Measurements from ENCODE around the gene FERMT1.
"Not testable (repeated sequence)": the region's sequence is repeated elsewhere in the genome, so short reads cannot be mapped to it uniquely, and the experiment has no call there.

The FERMT1 gene

GRCh38 chr20:6067763-6068318 lies 55.0 kb downstream of the FERMT1 start:
- no peak for DNase-seq

GRCh38 chr20:6066582-6066981 lies 56.2 kb downstream of the FERMT1 start:
- DNase-seq, result no peak

DNA sequence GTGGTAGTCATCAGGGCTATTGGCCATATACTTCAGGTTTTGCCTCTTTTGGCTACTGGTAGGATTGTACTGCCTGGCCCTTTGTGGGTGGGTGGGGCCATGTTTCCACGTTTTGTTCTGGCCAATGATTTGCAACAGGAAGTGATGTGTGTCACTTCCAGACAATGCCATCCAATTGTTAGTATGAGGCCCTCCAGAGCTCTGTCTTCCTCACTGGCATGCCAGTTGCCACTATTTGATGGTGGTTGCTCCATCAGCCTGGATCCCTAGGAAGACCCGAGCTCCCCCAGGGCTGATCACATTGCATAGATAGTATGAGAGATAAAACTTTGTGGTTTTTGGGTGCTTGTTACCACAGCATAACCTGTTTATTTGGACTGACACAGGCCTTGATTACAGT lies 61.3 kb downstream of the FERMT1 start:
- no peak for DNase-seq

GRCh38 chr20:6060213-6060612 lies 62.6 kb downstream of the FERMT1 start:
- no peak for DNase-seq

DNA sequence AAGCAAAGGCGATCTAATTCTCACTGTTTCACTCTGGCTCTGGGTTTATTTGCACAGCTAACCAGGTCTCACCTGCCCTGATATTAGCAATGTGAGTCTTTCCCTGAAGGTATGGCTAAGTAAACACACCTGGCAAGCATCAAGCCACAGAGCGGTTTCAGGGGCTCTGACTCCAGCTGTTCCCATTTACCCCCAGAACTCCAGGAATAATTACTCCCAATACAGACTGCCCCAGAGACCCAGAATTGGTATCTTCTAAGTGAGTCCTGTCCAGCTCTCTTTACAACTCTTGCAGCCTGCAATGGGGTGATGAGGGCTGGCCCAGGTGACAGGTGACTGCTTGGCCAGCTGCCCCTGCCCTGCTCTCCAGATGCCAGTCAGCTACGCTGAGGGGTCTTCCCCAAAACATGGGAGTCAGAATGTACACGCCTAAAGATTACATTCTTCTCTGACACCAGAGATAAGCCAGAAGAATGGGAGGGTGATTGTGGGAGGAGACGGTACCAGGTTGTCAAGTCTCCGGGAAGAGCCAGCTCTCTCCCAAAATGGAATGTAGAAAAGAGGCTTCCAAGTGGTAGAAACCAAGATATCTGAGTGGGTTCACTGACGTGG lies 64.0 kb downstream of the FERMT1 start:
- DNase-seq, result peak; percentile 88

- DNase-seq, result no peak
These were observed 65.1 kb downstream of the FERMT1 start for GRCh38 chr20:6057691-6058090.

DNA sequence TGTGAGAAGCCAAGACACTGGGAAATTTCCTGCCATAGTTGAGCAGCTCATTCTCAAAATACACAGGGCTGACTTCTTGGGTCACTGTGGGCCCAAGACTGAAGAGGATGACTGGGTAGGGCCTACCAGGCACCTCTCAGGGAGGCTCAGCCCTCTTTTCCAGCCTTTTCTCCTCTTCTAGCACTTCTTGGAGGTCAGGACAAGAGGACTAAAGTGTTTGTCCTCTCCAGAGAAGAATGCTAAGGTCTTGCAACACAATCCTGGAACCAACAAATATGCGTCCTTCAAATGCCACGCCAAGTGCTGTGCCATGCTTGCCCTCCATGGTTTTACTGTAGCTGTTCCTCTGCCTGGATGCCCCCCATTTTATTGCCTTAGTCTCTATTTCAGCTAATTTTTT lies 65.7 kb downstream of the FERMT1 start:
- no peak for DNase-seq

GRCh38 chr20:6055981-6056569 lies 66.8 kb downstream of the FERMT1 start:
- DNase-seq, result no peak

GRCh38 chr20:6055161-6055783 lies 67.6 kb downstream of the FERMT1 start:
- DNase-seq, result no peak

- DNase-seq, result not testable (repeated sequence)
These were observed 68.2 kb downstream of the FERMT1 start for GRCh38 chr20:6054689-6055051.

DNA sequence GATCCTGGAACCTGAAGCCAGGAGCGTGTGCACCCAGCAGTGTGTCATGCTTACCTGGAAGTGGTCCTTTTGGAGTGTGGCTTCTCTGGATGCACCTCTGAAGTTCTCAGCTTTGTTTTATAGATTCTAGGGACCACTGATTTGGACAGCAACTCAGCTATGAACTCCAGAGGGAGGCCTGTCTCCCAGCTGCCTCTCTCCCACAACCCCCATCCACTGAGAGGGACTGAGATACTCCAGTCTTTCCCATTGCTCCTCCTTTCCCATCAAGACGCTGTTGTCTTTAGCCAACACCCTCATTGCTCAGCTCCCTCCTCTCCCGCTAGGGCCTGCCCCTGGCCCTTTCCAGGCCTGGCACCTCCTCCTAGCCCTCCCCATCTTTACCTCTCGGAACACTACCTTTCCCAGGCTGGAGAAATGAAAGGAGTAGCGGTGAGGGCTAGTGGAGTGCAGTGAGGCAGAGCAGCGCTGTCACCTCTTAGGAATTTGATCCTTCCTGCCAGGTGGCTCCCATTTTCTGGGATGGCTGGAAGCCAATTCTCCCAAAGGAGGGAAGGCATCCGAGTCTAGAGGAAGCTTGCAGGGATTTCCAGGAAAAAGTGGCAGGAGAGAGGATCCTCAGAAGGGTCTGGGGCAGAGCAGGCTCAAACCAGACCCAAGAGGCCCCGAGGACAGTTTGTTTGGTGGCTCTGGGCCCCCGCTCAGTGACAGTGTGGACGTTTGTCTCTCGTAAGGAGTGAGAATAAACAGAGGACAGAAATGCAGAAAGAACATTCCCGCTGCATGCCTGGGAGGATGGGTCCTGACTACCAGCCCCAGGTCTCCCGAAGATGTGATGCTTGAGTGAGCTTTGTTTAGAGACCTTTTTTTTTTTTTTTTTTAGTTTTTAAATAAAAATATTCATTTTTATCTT lies 68.8 kb downstream of the FERMT1 start, which contains the start of gene LRRN4:
Gene LRRN4 (minus strand): TSS at position 285 of the 913 bp plus-strand sequence. CDS start 1,261 bp downstream, outside the sequence.
- peak; percentile 94 for DNase-seq

DNA sequence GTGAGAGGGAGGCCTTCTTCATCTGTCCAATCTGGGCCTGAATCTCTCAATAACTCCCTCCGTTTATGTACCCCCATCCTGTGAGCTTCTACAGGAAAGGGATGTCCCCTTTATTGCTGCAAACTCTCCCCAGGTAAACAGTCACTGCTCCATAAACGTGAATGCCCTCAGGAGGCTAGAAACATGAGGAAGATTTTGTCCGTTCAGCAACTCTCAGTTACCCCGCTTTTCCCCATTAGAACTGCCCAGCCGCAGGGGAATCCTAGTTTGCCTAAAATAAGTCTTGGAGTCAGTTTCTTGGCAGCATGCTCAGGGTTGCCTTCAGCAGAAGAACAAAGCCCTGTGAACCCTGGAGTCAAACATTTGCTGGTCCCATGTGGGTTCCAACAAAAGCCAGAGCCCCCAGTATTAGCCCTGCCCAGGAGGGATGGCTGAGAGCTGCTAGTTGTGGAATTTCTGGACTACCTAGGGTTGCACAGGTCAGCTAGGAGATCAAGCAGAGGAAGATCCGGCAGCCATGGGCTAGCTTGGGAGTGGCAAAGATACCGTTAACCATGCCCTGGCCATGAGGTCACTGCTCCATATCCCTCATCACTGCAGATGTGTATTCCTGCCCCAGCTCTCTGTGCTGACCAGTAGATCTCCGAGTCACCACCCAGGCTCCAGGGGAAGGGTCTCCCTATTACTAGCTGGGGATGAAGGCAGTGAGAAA lies 69.6 kb downstream of the FERMT1 start:
- no peak for DNase-seq

DNA sequence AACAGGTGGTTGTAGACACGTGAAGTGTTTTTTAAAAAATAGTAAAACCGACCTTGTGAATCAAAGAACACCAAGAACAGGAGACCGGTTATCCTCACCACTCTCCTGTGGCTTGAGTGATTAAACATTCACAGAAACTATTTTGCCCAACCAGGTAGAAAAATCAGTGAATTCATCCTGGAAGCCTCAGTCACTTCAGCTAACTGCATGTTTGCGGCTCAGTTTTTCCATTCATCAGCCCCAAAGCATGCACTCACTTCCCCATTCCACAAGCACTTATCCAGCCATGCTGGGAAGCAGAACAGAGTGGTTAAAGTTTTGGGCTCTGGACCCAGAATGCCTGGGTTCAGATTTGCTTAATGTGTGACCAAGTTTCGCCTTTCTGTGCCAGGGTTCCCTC lies 71.3 kb downstream of the FERMT1 start:
- no peak for DNase-seq

GRCh38 chr20:6048391-6048790 lies 74.4 kb downstream of the FERMT1 start:
- DNase-seq, result no peak

- no peak for DNase-seq
These were observed 76.4 kb downstream of the FERMT1 start for GRCh38 chr20:6046432-6046831.

DNA sequence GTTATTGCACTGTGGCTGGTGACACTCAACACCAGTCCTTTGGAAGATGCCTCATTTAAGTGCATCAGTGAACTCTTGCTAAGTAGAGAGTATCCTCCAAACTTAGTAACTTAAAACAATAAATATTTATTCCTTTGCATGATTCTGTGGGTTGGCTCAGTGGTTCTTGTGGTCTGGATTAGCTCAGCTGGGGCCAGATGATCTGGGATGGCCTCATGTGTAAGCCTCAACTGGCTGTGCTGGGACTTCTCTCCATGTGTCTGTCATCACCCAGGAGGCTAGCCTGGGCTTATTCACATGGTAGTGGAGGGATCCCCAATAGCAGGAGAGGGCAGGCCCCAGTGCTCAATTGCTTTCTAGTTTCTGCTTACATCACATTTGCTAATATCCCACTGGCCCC lies 77.3 kb downstream of the FERMT1 start:
- no peak for DNase-seq

GRCh38 chr20:6044115-6044514 lies 78.7 kb downstream of the FERMT1 start:
- no peak for DNase-seq

- no peak for DNase-seq
These were observed 81.0 kb downstream of the FERMT1 start for GRCh38 chr20:6041808-6042265.

DNA sequence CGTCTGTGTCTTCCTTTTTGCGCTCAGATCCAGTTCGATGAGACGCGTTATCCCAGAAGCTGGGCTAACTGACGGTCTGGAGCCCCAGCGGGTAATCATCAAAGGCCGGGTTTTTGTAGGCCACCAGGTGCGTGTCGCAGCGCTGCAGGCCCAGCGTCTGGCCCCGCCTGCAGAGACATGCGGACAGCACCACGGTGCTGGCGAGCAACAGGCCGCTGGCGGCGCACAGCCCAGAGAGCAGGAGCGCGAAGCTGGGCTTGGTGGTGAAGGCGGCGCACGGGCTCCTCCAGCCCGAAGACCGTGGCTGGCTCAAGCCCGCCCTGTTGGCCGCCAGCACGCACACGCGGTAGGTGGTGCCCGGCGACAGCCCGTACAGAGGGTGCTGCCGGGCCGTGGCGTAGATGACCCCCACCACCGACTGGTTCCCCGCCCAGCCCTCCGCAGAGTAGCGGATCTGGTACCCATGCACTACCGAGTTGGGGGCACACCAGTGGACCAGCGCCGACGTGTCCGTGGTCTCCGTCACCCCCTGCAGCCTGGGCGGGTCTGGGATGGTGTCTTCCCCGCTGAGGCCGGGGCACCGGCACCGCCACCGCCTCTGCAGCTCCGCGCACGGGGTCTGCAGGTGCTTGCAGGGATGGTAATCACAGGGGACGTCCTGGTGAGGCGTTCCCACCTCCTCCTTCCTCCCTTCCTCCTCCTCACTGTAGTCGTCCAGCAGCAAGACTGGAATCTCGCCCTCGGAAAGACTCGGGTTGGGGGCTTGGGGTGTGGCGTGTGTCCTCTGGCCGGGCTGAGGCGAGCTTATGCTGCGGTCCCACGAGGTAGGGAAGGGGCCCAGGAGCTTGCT lies 81.6 kb downstream of the FERMT1 start:
- no peak for DNase-seq

GRCh38 chr20:6040540-6040939 lies 82.3 kb downstream of the FERMT1 start:
- DNase-seq, result no peak

DNA sequence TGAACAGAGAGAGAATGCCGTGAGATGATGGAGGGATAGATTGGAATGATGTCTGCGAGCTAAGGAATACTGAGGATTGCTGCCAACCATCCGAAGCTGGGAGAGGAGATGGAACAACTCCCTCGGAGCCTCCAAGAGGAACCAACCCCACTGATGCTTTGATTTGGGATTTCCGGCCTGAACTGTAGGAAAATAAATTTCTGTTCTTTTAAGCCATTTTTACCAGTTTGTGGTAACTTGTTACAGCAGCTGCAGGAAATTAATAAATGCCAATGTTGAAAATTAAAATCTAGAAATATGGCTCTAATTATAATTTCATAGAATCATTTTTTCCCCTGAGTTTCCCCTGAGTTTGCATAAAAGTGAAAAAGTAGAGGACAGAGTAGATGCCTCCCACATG lies 83.1 kb downstream of the FERMT1 start:
- no peak for DNase-seq

Measured in NCI-H2029 treated with DMSO at 0.1 percent for 48 hours (cell line).